ENCODE measurements around the gene ADAM33.

DNA sequence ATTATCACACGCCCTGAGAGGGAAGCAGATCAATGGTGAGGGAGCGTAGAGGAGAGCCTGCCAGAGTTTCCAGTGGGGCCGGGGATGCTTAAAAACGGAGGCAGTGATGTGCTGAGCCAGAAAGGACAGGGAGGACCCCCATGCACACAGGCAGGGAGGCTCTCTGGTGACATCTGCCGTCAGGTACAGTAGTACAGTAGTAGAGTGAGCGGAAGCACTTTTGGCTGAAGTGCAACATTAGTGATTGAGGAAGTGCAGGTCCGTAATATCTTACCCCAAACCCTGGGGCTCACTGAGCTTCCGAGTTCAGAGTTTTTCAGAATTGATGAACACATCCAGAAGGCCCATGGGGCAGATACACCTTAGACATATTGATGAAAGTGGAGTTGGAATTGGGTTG is 60.7 kb downstream of the ADAM33 start:
- TF ChIP-seq, protein P1, sequence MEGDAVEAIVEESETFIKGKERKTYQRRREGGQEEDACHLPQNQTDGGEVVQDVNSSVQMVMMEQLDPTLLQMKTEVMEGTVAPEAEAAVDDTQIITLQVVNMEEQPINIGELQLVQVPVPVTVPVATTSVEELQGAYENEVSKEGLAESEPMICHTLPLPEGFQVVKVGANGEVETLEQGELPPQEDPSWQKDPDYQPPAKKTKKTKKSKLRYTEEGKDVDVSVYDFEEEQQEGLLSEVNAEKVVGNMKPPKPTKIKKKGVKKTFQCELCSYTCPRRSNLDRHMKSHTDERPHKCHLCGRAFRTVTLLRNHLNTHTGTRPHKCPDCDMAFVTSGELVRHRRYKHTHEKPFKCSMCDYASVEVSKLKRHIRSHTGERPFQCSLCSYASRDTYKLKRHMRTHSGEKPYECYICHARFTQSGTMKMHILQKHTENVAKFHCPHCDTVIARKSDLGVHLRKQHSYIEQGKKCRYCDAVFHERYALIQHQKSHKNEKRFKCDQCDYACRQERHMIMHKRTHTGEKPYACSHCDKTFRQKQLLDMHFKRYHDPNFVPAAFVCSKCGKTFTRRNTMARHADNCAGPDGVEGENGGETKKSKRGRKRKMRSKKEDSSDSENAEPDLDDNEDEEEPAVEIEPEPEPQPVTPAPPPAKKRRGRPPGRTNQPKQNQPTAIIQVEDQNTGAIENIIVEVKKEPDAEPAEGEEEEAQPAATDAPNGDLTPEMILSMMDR (conservative IDR thresholded peaks at IDR 0.05), result no peak
- no peak for TF ChIP-seq EZH2 (IDR thresholded peaks at IDR 0.05; ENCODE audit: low read depth)
